Thyroid gland (tissue), 4 donors: ENCODE data around the gene NNT.

Experiments
- CTCF ChIP-seq, 6 experiments: fragments of 200-600 bp in 3 of 6; fragments of 450-650 bp in 3 of 6; sonication (generic) in 3 of 6; IDR thresholded peaks; one replicate each; pipeline ENCODE4 v1.5.1; 2016 to 2019; ENCODE audit warnings: antibody characterized with exemption in 6 of 6, mild to moderate bottlenecking in 2 of 6, inconsistent platforms in 1 of 6, moderate library complexity in 1 of 6
- POLR2A ChIP-seq, 2 donors: fragments of 450-650 bp; IDR thresholded peaks; one replicate each; pipeline ENCODE4 v1.6.1; 2017; ENCODE audit warnings: antibody characterized with exemption in 2 of 2, mild to moderate bottlenecking in 2 of 2, moderate library complexity in 1 of 2

GRCh38 chr5:43623048-43623680 lies 20.2 kb downstream of the NNT start:
- TF ChIP-seq CTCF (IDR thresholded peaks at IDR 0.05) (no peak), POLR2A (IDR thresholded peaks at IDR 0.05) (no peak)
